DND-41 (cell line): ENCODE data around the gene ARHGAP15.

ENCODE experiments used
- CTCF ChIP-seq: IDR thresholded peaks from 2 replicates; pipeline ENCODE4 v1.5.1; 2012; ENCODE audit warnings: borderline replicate concordance, low read length, moderate library complexity, mild to moderate bottlenecking; ENCODE audit not compliant: poor library complexity, severe bottlenecking; ENCODE audit errors: extremely low read depth
- EZH2 ChIP-seq: IDR thresholded peaks from 3 replicates; pipeline ENCODE4 v1.6.1; 2012; ENCODE audit warnings: borderline replicate concordance, low read depth, mild to moderate bottlenecking, moderate library complexity, low read length, inconsistent platforms; ENCODE audit not compliant: severe bottlenecking

DNA sequence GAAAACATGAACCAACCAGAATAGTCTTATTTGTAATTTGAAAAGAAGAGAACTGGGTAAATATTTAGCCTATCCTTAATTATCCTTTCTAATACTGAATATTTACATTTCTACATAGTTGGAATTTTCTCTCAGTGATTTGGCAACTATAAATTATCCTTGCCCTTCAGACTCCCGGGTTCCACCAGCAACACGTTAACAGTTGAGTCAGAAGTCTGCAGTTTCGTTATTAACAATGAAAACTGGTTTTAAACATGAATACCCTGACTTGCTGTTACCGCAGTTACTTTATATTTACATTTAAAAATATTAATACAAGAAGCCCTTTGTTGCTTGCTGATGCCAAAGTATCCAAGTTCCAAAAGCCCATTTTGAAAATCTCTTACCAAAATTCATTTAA lies 673.0 kb downstream of the ARHGAP15 start:
- TF ChIP-seq CTCF (no peak), EZH2 (no peak)
